ENCODE data around the gene MMP27. TPM values are rescaled to one million over a fixed set of nuclear protein-coding genes. Genes with fewer than 3 reads are reported as not detected.

Gene MMP27
- total RNA-seq, 4 donors from 2014 or later: 0.65 TPM; not detected in 3

- no peak overlapping the region for H3K27ac ChIP-seq
- WGBS: 58% methylated on average over 4 of the region's 4 CpGs
- no peak overlapping the region for H3K4me3 ChIP-seq
Measured at GRCh38 chr11:102661040-102661439, 44.5 kb downstream of the MMP27 start.

GRCh38 chr11:102656528-102656927, 49.0 kb downstream of the MMP27 start:
- H3K36me3 ChIP-seq: no peaks in the 10 kb centered on the region
- no peak overlapping the region for H3K27ac ChIP-seq
- H3K27me3 ChIP-seq: peaks cover 2% of the 10 kb centered on the region
- H3K4me1 ChIP-seq: no peaks in the 10 kb centered on the region
- DNase-seq (ENCODE audit: low spot score in 2 of 2): no peak
- no peaks in the 10 kb centered on the region for H3K9me3 ChIP-seq
- TF ChIP-seq POLR2A (IDR thresholded peaks at IDR 0.05): no peak
- TF ChIP-seq POLR2AphosphoS5 (IDR thresholded peaks at IDR 0.05): no peak
- TF ChIP-seq CTCF (IDR thresholded peaks at IDR 0.05): no peak
- no peak for TF ChIP-seq EP300 (IDR thresholded peaks at IDR 0.05)
- H3K4me3 ChIP-seq: no peak overlapping the region
- WGBS: 52% methylated on average over 1 of the region's 1 CpG

More at GRCh38 chr11:102661040-102661439, 44.5 kb downstream of the MMP27 start:
- Histone ChIP-seq H3K27me3 (no peaks in the 10 kb centered on the region), H3K36me3 (no peaks in the 10 kb centered on the region), H3K4me1 (no peaks in the 10 kb centered on the region), H3K9me3 (no peaks in the 10 kb centered on the region)
- no peak for DNase-seq (ENCODE audit: low spot score in 2 of 2)
- TF ChIP-seq POLR2A (IDR thresholded peaks at IDR 0.05) (no peak), CTCF (IDR thresholded peaks at IDR 0.05) (no peak), POLR2AphosphoS5 (IDR thresholded peaks at IDR 0.05) (no peak), EP300 (IDR thresholded peaks at IDR 0.05) (no peak)

GRCh38 chr11:102655547-102655946, 50.0 kb downstream of the MMP27 start:
- TF ChIP-seq CTCF (IDR thresholded peaks at IDR 0.05): no peak
- WGBS: 57% methylated on average over 2 of the region's 2 CpGs

GRCh38 chr11:102654761-102655160, 50.8 kb downstream of the MMP27 start:
- H3K4me3 ChIP-seq: no peak overlapping the region
- no peaks in the 10 kb centered on the region for H3K9me3 ChIP-seq
- H3K27me3 ChIP-seq: peaks cover 2% of the 10 kb centered on the region
- H3K36me3 ChIP-seq: no peaks in the 10 kb centered on the region
- WGBS: 100% methylated on average over 1 of the region's 1 CpG
- no peak for TF ChIP-seq POLR2AphosphoS5 (IDR thresholded peaks at IDR 0.05)
- no peak for TF ChIP-seq POLR2A (IDR thresholded peaks at IDR 0.05)
- TF ChIP-seq CTCF (IDR thresholded peaks at IDR 0.05): no peak
- no peak for TF ChIP-seq EP300 (IDR thresholded peaks at IDR 0.05)
- no peaks in the 10 kb centered on the region for H3K4me1 ChIP-seq
- no peak for DNase-seq (ENCODE audit: low spot score in 2 of 2)
- no peak overlapping the region for H3K27ac ChIP-seq

More at GRCh38 chr11:102655547-102655946, 50.0 kb downstream of the MMP27 start:
- Histone ChIP-seq H3K27me3 (peaks cover 2% of the 10 kb centered on the region), H3K9me3 (no peaks in the 10 kb centered on the region), H3K27ac (no peak overlapping the region), H3K4me3 (no peak overlapping the region), H3K36me3 (no peaks in the 10 kb centered on the region), H3K4me1 (no peaks in the 10 kb centered on the region)
- no peak for DNase-seq (ENCODE audit: low spot score in 2 of 2)

GRCh38 chr11:102653744-102654291, 51.8 kb downstream of the MMP27 start:
- no peak overlapping the region for H3K4me3 ChIP-seq
- no peaks in the 10 kb centered on the region for H3K9me3 ChIP-seq
- WGBS: 86% methylated on average over 16 of the region's 16 CpGs
- H3K4me1 ChIP-seq: no peaks in the 10 kb centered on the region
- H3K27ac ChIP-seq: no peak overlapping the region
- peaks cover 2% of the 10 kb centered on the region for H3K27me3 ChIP-seq
- no peaks in the 10 kb centered on the region for H3K36me3 ChIP-seq
- no peak for TF ChIP-seq POLR2A (IDR thresholded peaks at IDR 0.05)
- no peak for TF ChIP-seq EP300 (IDR thresholded peaks at IDR 0.05)
- no peak for TF ChIP-seq CTCF (IDR thresholded peaks at IDR 0.05)
- no peak for TF ChIP-seq POLR2AphosphoS5 (IDR thresholded peaks at IDR 0.05)
- no peak for DNase-seq (ENCODE audit: low spot score in 2 of 2)
